ENCODE data around the gene DIPK1A. TPM values are rescaled to one million over a fixed set of nuclear protein-coding genes. Genes with fewer than 3 reads are reported as not detected.

DIPK1A gene
- total RNA-seq, 1 donor from 2014 or later, result 7.9 TPM

Small RNAs within 50 kb of the gene (small RNA-seq; reads per million reads assigned to genes)
- not detected for gene RF00432
- not detected for gene RN7SL692P
- not detected for gene RNU6-210P
- not detected for gene RNU6-970P
- 25.4 reads per million, percentile 95 among the genes with 10 or more reads in this experiment for gene SNORA66
- gene SNORD21, result not detected

Other genes starting within 250 kb of the DIPK1A start
- gene EVI5, start 176.4 kb downstream of the DIPK1A start, total RNA-seq, result 29.7 TPM
- 1,502 TPM for gene RPL5, start 129.4 kb downstream of the DIPK1A start, total RNA-seq
- 16.7 TPM for gene MTF2, start 117.8 kb upstream of the DIPK1A start, total RNA-seq
- 40.8 TPM for gene TMED5, start 219.0 kb upstream of the DIPK1A start, total RNA-seq
- gene CCDC18, start 219.3 kb upstream of the DIPK1A start, total RNA-seq, result 17.7 TPM